Stimulated activated CD8-positive, alpha-beta memory T cell treated with anti-CD3 and anti-CD28 coated beads, Interleukin-7, amount 100 ng/mL, for 1 hour (primary cell): Measurements from ENCODE around the gene GHITM.
A peak's percentile ranks its signal among the peaks of the same experiment; 100 is the strongest.
"Not testable (repeated sequence)": the region's sequence is repeated elsewhere in the genome, so short reads cannot be mapped to it uniquely, and the experiment has no call there.

Experiments
- DNase-seq, 2 donors: peaks; one replicate each; pipeline ENCODE4 v3.0.0-alpha.2; 2020; ENCODE audit warnings: low read depth in 2 of 2

Gene GHITM

DNA sequence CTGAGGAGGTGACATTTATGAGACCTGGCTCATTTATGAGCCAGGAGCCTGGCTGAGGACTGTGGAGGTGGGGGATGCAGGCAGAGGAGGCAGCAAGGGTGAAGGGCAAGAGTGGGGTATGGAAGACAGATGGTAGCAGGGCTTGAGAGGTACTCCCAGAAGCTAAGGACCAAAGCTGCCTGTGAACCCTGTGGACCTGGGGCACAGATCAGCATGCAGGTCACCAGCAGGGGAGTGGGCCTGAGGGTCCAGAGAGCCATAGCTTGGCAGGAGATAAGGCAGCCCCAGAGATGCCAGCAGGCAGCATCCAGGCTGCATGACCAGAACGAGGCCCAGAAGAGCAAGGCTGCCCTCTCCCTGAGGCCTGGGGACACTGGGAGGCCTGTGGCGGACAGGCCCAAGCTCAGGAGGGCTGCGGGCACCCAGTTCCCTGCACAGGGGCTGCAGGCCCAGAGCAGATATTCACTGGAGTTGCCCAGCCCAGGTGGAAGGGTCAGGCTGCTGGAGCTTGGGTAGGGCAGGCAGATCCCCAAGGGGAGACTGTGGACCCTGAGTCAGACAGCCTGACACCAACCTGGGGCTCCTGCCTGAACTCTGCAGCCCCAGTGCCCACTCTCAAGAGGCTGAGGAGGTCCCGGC, 37.6 kb downstream of the GHITM start:
- DNase-seq: no peak

DNA sequence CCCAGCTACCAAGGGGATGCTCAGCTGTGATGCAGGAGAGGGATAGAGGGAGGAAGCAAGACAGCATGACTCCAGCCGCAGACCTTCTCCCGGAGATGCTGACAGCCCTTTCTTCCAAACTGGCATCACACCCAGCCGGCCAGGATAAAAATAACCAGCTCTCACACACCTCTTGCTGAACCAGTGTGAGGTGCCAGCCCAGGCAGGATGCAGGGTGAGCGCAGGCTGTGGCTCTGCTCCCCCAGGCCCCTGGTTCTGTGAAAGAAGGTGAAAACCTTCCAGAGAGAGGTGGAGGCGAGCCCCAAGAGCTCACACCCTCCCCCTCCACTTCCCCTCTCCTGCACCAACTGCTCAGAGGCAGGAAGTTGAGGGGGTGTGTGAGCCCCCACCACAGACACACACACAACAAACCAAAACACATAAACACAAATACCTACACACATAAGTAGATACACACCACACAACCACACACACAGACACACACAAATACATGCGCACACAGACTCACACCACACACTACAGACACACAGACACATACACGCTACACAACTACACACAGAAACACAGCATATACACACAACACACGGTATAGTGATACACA, 38.3 kb downstream of the GHITM start:
- peak in 1 of 2 donors; percentile 22 for DNase-seq

DNA sequence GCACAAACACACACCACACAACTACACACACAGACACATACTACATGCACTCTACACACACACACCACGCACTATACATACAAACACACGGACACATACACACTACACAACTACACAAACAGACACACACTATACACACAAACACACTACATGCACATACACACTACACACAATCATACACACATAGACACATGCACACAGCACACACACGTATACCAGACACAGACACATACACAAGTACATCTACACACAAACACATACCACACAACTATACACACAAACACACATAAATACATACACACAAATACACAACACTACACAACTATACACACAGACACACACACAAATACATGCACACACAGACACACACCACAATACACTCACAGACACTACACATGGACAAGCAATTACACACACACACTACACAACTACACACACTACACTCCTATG, 38.9 kb downstream of the GHITM start:
- no peak for DNase-seq

DNA sequence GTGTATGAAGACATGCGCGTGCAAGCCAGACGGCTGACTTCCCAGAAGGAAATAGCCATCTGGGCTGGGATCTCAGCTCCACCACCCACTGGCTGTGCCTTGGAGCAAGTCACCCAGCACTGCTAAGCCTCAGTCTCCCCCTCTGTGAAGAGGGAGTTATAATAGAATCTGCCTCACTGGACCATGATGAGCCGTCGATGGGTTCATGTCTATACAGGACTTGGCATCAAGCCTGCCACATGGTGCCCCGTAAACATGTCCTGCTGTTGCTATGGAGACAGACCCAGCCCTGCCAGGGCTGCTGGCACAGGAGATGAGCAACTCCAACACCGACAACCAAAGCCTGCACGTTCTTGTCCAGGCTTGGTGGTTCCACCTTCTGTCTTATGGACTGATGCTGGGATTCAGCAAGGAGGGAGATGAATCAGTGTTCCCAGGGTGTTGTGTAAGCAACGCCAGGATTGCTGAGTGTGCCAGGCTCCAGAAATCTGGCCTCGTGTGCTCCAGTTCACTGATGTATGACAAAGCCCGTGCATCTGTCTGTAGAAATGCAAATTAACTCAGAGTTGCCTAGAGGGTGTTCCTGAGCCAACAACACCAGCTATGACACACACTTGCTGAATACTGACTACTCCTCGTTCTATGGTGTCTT, 39.9 kb downstream of the GHITM start:
- no peak for DNase-seq

DNA sequence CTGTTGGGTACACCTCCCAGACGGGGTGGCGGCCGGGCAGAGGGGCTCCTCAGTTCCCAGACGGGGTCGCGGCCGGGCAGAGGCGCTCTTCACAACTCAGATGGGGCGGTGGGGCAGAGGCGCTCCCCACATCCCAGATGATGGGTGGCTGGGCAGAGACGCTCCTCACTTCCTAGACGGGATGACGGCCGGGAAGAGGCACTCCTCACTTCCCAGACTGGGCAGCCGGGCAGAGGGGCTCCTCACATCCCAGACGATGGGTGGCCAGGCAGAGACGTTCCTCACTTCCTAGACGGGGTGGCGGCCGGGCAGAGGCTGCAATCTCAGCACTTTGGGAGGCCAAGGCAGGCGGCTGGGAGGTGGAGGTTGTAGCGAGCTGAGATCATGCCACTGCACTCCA, 41.1 kb downstream of the GHITM start:
- DNase-seq: not testable (repeated sequence)

DNA sequence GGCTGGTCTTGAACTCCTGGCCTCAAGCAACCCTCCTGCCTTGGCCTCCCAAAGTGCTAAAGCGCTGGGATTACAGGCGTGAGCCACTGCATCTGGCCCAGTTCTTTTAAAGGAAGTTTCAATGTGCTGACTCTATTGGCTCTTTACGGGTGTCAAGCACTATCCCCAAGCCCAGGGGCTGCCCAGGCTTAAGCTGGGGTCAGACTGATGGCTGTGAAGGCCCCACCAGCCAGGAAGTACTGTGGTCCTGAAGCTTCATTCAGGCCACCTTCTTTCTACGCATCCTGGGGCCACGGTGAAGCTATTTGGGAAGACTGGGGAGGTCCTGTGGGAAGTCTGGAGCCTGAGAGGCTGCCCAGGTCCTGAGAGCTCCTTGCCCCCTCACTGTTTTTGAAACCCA, 42.3 kb downstream of the GHITM start:
- no peak for DNase-seq

DNA sequence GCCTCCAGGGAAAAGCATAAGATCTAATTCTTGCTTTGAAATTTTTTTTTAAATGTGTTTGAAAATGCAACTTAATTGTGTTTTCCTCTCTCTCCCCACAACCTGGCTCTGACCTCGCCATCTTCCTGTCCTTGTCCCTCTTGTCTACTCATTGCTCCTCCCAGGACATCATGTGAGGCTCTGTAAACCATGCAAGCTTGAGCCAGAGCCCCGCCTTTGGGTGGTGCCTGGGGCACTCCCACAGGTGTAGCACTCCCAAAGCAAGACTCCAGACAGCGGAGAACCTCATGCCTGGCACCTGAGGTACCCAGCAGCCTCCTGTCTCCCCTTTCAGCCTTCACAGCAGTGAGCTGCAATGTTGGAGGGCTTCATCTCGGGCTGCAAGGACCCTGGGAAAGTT, 45.2 kb downstream of the GHITM start:
- DNase-seq: no peak

DNA sequence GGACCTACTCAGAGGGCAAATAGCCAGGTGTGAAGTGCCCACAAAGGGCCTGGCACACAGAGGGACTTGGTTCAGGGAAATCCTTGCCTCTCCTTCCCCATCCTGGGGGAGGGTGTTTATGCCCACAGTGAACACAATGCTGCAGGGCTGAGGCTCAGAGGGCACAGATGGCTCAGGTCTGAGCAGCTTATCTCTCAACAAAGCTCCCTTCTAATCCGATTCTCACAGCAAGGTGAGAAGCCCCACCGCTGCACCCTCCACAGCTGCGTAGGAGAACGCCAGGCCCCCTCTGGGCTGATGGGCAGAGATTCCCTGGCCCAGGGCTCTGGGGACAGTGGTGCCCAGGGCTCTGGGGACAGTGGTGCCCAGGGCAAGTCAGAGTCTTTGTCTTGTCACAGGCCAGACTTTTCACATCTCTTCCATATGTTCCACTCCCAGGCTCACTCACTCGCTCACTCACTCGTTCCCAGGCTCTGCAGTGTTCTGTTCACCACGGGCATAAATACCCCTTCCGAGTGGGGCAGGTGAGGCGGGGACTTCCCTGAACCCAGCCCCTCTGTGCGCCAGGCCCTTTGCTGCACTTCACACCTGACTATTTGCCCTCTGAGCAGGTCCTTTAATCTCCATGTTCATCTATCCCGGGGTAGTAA, 46.3 kb downstream of the GHITM start:
- DNase-seq: no peak

DNA sequence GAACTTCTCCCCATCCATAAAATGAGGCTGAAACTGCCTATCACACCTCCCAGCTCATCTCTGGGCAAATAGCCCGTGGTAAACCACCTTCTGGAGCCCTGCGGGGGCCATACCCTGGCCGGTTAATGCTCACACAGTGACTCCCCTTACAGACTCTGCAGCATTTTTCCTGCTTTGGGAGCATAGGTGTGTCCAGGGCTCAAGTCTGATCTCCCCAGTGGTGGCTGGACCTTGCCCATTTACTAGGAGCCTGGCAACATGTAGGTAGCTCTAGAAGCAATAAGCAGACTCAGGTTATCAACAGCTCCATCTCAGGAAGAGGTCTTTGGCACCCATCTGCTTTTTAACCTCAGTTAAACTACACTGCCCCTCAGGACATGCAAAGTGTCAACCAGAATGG, 49.5 kb downstream of the GHITM start:
- no peak for DNase-seq

DNA sequence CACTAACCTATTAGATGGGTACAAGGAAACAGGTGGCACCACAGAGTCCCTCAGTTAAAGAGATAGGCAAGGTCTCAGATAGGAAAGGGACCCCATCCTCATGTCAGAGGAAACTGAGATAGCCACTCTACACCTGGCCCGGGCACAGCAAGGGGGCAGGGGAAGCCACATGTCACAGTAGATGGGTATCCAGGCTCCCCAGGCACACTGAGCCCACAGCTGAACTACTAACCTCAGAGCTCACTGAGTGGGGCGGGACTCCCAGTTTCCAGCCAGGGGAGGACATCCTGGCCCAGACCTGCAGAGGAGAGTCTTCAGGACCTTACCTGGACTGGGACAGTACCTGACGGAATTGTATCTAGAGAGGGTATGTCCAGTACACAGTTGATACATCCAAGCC, 51.3 kb downstream of the GHITM start:
- no peak for DNase-seq

DNA sequence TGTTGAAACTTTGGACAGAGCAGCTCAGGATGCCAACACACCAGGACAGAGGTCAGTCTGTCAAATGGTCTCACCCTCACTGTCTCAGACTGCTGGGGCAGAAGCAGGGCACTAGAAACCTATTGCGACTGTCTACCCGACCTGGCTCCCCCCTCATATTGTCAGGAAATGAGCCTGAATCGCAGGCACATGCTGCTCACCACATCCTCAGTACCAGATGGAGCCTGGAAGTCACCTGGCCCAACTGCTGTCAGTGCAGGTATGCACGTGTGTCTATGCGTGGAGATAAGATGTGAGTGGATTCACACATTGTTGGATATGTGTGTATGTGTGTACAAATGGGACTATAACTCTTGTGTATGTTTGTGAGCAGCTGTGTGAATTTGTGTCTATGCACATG, 51.8 kb downstream of the GHITM start:
- DNase-seq: no peak

DNA sequence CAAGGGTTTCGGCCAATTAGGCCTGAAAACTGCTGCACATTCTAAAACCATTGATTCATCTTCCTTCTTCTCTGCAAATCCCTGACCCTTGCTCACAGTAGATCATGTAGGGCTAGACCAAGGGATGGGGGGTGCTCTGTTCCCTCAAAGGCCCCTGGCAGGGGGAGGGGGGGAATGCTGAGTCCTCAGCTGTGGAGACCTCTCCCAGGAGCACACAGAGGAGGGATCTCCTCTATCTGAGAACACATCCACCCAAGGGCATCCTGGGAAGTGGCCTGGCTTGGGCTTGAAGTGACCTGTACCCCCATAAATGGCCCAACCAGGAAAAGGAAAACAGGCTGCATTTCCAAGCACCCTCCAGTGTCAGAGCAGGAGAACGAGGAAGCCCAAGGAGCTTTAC, 54.0 kb downstream of the GHITM start:
- no peak for DNase-seq

DNA sequence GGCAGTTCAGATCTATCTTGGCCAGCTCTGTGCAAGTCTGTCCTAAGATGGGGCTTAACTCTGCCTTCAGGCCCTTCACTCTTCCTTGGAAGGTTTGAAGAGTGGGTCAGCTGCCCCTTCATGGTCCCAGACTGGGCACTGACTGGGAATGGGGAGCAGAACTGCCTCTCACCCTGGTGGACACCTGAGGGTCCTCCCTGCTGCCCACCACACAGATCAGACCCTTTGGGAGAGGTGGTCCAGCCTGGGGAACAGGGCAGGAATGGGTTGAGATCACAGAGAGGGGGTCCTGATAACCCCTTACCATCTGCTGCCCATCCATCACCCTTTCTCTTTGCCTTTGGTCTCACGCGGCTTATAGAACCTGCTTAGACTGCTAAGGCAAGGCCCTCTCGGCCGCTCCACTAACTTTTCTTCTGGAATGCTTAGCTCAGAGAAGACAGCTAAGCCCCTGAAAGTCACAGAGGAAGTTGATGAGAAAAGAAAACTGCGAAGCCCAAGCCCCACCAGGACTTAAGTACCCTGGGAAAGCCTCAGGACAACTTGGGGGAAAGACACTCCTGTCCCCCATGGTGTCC, 54.6 kb downstream of the GHITM start:
- DNase-seq: no peak

DNA sequence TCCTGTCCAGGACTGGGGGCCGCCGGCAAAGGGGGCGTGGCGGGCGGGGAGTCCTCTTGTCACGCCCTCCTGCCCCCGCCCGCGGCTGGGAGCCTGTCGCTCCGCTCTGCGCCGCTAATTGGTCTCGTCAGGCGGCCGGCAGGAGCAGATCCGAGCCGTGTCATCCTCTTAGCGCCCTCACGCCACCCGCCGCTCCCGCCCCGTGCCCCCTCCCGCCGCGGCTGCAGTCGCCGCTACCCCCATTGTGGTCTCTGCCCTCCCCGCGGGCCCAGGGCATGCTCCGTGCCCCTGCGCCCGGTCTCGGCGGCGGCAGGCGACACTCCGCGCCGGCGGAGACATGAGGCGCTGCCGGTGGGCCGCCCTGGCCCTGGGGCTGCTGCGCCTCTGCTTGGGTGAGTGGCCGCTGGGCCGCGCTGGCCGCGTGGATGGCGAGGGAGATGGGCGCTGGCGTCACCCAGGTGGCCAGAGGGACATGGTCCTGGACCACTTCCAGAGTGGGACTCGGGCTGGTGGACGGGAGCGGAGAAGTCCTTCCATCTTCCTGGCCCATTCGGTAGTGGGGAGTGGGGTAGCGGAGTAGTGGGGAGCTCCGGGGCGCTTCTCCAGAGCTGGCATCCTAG, 55.2 kb downstream of the GHITM start, which contains the start of gene CDHR1:
CDHR1 (plus strand) TSS at position 114 of the 620 bp plus-strand sequence; CDS start at position 338, 224 bp downstream.
- DNase-seq: peak; percentile 21 to 29

DNA sequence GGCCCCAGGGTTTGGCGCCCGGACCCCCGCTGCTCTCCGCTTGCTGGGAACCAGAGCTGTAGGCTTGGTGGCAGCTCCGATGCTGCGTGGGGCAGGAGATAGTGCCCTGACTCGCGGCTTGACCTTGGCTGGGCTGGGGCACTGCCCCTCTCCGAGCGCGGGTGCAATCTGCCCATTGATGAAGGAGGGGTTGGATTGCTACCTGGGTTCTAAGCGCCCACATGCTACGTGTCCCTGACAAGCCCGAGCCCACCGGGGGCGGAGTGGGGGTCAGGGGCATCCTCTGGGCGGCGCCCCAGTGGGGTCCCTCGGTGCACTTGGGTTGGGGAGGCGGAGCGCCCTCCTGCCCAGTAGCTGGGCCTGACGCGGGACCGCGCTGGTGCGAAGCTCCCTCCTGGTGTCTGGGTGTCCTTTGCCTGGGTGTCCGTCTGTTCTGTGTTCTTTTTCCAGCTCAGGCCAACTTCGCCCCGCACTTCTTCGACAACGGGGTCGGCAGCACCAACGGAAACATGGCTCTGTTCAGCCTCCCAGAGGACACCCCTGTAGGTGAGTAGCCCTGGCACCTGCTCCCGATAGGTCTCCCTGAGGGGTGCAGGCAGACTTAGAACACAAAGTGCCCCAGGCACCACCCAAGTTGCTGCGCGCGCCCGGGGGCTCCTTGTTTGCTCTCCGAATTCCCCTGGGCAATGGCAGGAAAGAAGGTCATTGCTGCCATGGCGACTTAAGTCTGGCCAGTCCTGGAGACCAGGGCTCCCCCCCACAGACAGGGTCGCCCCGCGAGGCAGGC, 55.9 kb downstream of the GHITM start:
- DNase-seq: no peak

DNA sequence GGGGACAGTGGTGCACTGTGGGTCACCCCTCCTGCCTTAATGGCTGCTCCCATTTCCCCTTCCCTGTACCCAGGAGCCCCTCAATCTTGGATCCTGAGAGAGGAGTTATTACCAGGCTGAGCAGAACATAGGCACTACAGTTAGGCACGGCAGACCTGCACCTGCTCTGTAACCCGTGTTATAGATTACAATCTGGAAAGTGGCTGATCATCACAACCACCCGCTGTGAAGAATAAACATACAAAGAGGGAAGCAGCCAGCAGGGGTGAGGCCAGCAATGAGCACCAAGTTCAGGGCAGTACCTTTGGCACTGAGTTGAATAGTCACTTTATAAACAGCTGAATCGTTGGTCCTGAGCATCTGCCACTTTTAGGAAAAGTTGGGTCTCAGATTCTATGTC, 56.8 kb downstream of the GHITM start:
- no peak for DNase-seq

DNA sequence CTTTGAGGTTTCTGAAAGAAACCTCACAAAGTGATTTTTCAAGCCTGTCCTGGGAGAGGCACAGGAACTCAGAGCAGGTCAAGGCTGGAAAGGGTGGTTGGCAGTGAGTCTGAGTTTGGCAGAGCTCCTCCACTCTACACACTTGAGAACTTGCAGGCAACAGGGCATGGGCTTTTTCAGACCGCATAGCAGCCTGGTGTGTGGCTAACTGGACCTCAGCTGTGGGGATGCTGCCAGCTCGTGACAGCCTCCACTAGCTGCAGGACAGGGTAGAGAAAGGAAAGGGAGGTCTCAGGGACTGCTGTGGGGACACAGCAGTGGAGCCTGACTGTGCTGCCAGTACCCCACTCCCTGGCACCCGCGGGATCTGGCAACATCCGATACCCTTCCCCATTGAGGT, 57.6 kb downstream of the GHITM start:
- DNase-seq: no peak

DNA sequence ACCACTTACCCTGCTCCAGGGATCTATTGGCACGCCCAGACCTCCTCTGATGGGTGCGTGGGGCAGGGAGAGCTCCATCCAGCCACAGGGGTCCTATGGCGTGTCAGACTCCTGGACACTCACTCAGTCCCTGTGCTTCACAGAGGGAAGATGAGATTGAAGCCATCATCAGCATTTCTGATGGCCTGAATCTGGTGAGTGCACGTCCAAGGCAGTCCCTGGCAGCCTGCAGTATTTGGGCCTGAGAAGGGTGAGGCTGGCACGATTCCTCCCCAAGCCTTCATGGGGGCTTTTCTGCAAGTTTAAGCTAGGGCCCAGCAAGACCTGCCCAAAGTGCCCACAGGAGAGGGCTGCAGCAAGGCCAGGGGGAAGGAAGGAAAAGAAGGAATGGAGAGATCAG, 58.3 kb downstream of the GHITM start:
- no peak for DNase-seq

DNA sequence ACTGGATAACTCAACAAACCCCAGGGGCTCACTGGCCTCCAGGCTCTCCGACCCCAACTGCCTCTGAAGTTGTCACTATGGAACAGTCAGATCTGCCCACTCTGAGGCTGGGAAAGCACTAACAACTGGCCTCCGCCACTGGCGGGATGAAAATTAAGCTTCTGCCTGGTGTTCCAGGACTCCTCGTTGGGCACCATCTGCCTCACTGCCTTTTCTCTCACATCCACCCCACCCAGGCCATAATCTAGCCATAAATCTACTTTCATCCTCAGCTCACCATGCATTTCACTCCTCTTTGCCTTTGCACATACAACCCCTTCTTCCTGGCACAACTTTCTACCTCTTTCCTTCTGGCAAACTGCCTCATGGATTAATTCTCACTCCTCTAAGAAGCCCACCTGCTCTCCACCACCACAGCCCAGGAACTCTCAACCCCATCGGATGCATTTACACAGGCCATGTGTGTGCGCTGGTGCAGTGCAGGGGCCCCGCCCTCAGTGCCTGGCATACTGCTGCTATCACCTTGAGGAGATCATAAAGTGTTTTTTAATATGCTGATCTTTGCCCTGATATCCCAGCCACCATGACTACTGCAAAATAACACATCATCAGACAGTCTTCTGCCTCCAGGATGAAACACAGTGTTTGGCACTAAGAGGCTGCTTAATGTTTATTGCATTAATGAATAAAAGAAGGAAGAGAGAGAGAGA, 59.1 kb downstream of the GHITM start:
- DNase-seq: no peak

DNA sequence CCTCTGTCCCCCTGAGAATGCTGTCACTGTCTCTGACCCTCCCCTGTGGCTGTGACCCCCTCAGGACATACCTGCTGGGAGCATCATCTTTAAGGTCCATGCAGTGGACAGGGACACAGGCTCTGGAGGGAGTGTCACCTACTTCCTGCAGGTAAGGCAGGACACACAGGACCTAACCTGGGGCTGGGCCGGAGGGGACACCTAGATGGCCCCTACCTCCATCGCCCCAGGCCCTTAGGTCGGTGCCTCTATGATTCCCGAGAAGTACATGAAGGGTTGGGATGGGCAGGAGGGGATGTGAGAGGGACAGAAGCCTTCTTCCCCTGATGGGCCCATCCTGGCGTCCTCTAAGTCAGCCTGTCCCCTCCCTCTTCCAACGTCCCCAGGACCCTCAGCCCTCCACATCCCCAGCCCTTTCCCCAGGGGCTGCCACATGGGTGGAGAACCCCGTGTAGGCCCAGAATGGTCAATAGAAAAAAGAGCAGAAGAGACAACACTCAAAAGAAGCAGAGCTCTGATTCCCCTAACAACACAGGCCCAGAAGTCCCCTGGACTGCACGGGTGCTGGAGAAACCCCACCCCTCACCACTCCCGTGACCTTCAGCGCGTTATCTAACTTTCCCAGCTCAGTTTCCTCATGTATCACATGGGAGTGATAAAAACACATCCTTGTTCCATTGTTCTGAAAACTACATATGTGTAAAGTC, 61.4 kb downstream of the GHITM start:
- no peak for DNase-seq
